Tibial artery (tissue), 4 donors: Measurements from ENCODE around the gene LCN2.

Experiments
- DNase-seq, 2 donors: peaks; one replicate each; pipeline ENCODE4 v3.0.0-alpha.2; 2019
- H3K27ac ChIP-seq, 2 donors: fragments of 200-600 bp; sonication (generic) in 1 of 2; 1 replicate in 1 of 2; 2 replicates in 1 of 2; pipeline ENCODE4 v1.5.1; 2018 to 2019; ENCODE audit warnings: mild to moderate bottlenecking in 1 of 2
- H3K27me3 ChIP-seq, 2 donors: fragments of 200-600 bp; sonication (generic) in 1 of 2; one replicate each; pipeline versions ENCODE4 v1.5.1 to v1.6.0; 2016 to 2019
- H3K36me3 ChIP-seq, 3 donors: fragments of 200-600 bp; sonication (generic) in 2 of 3; one replicate each; pipeline ENCODE4 v1.5.1; 2016 to 2019; ENCODE audit warnings: mild to moderate bottlenecking in 2 of 3
- H3K4me1 ChIP-seq, 4 donors: fragments of 200-600 bp; sonication (generic) in 2 of 4; 1 replicate in 3 of 4; 2 replicates in 1 of 4; pipeline ENCODE4 v1.5.1; 2016 to 2019
- H3K4me3 ChIP-seq, 2 donors: fragments of 200-600 bp; sonication (generic) in 1 of 2; 1 replicate in 1 of 2; 2 replicates in 1 of 2; pipeline ENCODE4 v1.5.1; 2018 to 2019; ENCODE audit warnings: mild to moderate bottlenecking in 2 of 2
- H3K9me3 ChIP-seq, 3 donors: fragments of 200-600 bp; sonication (generic) in 1 of 3; one replicate each; pipeline ENCODE4 v1.5.1; 2016 to 2019
- CTCF ChIP-seq, 2 experiments: fragments of 200-600 bp in 1 of 2; fragments of 450-650 bp in 1 of 2; IDR thresholded peaks; one replicate each; pipeline ENCODE4 v1.5.1; 2017 to 2019; ENCODE audit warnings: antibody characterized with exemption in 2 of 2, mild to moderate bottlenecking in 1 of 2, moderate library complexity in 1 of 2
- intact Hi-C: fragments of 100-400 bp; cut with DNase I; formaldehyde crosslinking; loops from one replicate; pipeline ENCODE4 v1.15.0; 2023; ENCODE audit warnings: low total_unique reads

The LCN2 gene

GRCh38 chr9:128192601-128193371, 43.5 kb downstream of the LCN2 start:
- peak overlapping the region; percentile 88 to 95 for H3K27ac ChIP-seq

GRCh38 chr9:128193469-128194096, 44.3 kb downstream of the LCN2 start:
- TF ChIP-seq CTCF (IDR thresholded peaks at IDR 0.05), result no peak
- intact Hi-C loops, result no loop called here
- H3K4me3 ChIP-seq, result peak overlapping the region in 1 of 2 donors; percentile 86
- peaks cover 0 to 28% (median 18%) of the 10 kb centered on the region in 4 donors for H3K4me1 ChIP-seq
- H3K27ac ChIP-seq, result peak overlapping the region; percentile 88 to 95
- H3K36me3 ChIP-seq, result peaks cover 7 to 16% (median 7%) of the 10 kb centered on the region in 3 donors
- H3K27me3 ChIP-seq, result no peaks in the 10 kb centered on the region
- DNase-seq, result no peak
- no peaks in the 10 kb centered on the region for H3K9me3 ChIP-seq

More at GRCh38 chr9:128192601-128193371, 43.5 kb downstream of the LCN2 start:
- Histone ChIP-seq H3K4me1 (peaks cover 0 to 28% (median 18%) of the 10 kb centered on the region in 4 donors), H3K36me3 (peaks cover 7 to 18% (median 8%) of the 10 kb centered on the region in 3 donors), H3K9me3 (no peaks in the 10 kb centered on the region), H3K4me3 (peak overlapping the region; percentile 58 to 86), H3K27me3 (no peaks in the 10 kb centered on the region)
- peak; percentile 87 to 96 for DNase-seq
- peak in 1 of 2 experiments; percentile 12 for TF ChIP-seq CTCF (IDR thresholded peaks at IDR 0.05)
- intact Hi-C loops, result no loop called here

DNA sequence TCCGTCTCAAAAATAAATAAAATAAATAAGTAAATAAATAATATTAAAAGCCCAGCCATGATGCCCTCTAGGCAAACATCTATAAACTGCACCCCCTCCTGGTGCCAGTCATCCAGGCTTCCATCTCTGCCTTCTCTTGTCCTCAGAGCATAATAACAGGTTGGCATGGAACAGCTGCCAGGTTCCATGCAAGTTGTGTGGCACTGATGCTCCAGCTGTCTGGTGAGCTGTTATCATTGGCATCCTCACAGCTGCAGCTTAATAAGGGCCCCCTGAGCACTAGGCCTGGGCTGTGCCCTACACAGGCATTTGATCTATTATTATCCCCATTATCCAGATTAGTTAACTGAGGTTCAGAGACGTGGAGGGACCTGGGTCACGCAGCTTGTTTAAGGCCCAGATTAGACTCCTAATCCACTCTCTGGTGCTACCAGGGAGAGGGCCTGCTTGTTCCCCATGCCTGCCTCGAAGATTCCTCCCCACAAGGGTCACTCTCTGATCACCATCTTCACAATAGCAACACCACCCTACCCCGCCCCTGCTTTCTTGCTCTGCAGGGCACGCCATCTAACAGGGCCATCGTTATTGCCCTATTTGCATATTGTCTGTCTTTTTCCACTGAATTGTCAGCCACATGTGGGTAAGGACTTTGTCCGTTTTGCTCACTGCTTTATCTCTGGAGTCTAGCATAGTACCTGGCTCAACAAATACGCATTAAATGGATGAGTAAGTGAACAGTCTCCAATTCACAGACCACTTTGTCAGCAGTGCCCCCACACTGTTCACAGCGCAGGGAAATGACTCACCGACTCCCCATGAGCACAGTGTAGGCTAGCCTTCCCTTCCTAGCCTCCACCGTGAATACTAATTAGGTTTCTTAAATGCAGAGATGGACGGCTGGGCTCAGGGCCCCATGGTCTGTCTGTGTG, 52.5 kb downstream of the LCN2 start:
- peaks cover 0 to 21% (median 13%) of the 10 kb centered on the region in 4 donors for H3K4me1 ChIP-seq
- H3K9me3 ChIP-seq, result no peaks in the 10 kb centered on the region
- peaks cover 4 to 31% of the 10 kb centered on the region in 2 donors for H3K27me3 ChIP-seq
- intact Hi-C loops, result no loop called here
- no peak overlapping the region for H3K27ac ChIP-seq
- no peak for DNase-seq
- H3K4me3 ChIP-seq, result no peak overlapping the region
- TF ChIP-seq CTCF (IDR thresholded peaks at IDR 0.05), result no peak
- H3K36me3 ChIP-seq, result no peaks in the 10 kb centered on the region

DNA sequence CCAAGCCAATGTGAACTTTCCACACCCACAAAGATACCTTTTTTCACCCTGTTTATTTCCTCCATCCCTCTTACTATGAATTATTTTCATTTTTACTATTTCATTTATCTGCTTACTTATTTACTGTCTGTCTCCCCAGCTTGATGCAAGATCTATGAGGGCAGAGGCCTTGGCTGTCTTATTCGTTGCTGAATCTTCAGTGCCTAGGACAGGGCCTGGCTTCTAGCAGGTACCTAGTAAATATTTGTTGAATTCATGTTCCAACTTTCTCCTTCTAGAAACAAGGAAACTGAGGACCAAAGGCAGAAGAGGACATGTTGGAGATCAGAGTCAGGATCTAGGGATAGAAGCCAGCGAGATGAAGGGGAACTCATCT, 53.4 kb downstream of the LCN2 start:
- H3K9me3 ChIP-seq, result no peaks in the 10 kb centered on the region
- H3K4me3 ChIP-seq, result peak overlapping the region in 1 of 2 donors; percentile 44
- intact Hi-C loops, result no loop called here
- DNase-seq, result no peak
- H3K36me3 ChIP-seq, result no peaks in the 10 kb centered on the region
- H3K27ac ChIP-seq, result no peak overlapping the region
- peaks cover 4 to 31% of the 10 kb centered on the region in 2 donors for H3K27me3 ChIP-seq
- no peak for TF ChIP-seq CTCF (IDR thresholded peaks at IDR 0.05)
- H3K4me1 ChIP-seq, result peaks cover 0 to 21% (median 13%) of the 10 kb centered on the region in 4 donors
